Pancreas (tissue), 10 donors: ENCODE results near the gene BMPR1B. TPM values are rescaled to one million over a fixed set of nuclear protein-coding genes. Genes with fewer than 3 reads are reported as not detected.

ENCODE experiments used
- ATAC-seq, 4 donors: fragments of 200-7000 bp; cut with Tn5 transposase; one replicate each; pipeline versions ENCODE4 v1.8.0 to v1.9.1; 2020; ENCODE audit warnings: mild to moderate bottlenecking in 4 of 4, moderate library complexity in 4 of 4
- DNase-seq, 6 donors: peaks; one replicate each; pipeline ENCODE4 v3.0.0-alpha.2; 2020
- FAIRE-seq: peaks from 2 replicates; lab custom pipeline; 2012; peaks lifted over from hg19 to GRCh38; lab: Jason Lieb, UNC
- H3K27ac ChIP-seq, 4 donors: fragments of 200-600 bp; sonication (generic); 1 replicate in 3 of 4; 2 replicates in 1 of 4; pipeline versions ENCODE4 v1.5.0 to v1.8.0; 2020
- H3K27me3 ChIP-seq, 4 donors: fragments of 200-600 bp; one replicate each; pipeline ENCODE4 v1.8.0; 2021
- H3K36me3 ChIP-seq, 3 donors: fragments of 200-600 bp; sonication (generic) in 1 of 3; one replicate each; pipeline versions ENCODE4 v1.5.0 to v1.8.0; 2020 to 2021
- H3K4me1 ChIP-seq, 3 donors: fragments of 200-600 bp; one replicate each; pipeline ENCODE4 v1.8.0; 2021
- H3K4me3 ChIP-seq, 4 donors: fragments of 200-600 bp; sonication (generic) in 2 of 4; one replicate each; pipeline versions ENCODE4 v1.5.0 to v1.8.0; 2020 to 2021
- H3K9me3 ChIP-seq, 4 donors: fragments of 200-600 bp; one replicate each; pipeline ENCODE4 v1.8.0; 2021
- WGBS, 2 donors: extraction: QIAGEN DNeasy Blood & Tissue Kit; methylation state at CpG; one replicate each; pipeline ENCODE4 v1.1.7; 2013; 5-methylcytosine and 5-hydroxymethylcytosine counted together
- intact Hi-C, 3 donors: fragments of 100-400 bp; cut with DNase I; formaldehyde crosslinking; loops; one replicate each; pipeline versions ENCODE4 v1.11.1 to v1.14.2; 2022
- polyA plus RNA-seq, 2 donors: library from polyadenylated mRNA; stranded (reverse); fragments of 200-250 nt; gene quantifications; one replicate each; pipeline ENCODE4 v1.2.3, GENCODE V29; 2013
- total RNA-seq, 6 donors: library from RNA; stranded (reverse); fragmentation: NEBNext Ultra II Directional in 4 of 6; extraction: Animal tissue kit (Norgen Biotek cat#: 25700) in 4 of 6; gene quantifications; one replicate each; pipeline versions ENCODE4 v1.2.1 to v1.2.4, GENCODE V29; 2021 to 2023
- TF ChIP-seq, protein P1 (sequence below), 4 donors: fragments of 200-600 bp; sonication (generic) in 3 of 4; IDR thresholded peaks; one replicate each; pipeline versions ENCODE4 v1.5.0 to v1.8.0; 2021; ENCODE audit warnings: antibody characterized with exemption in 4 of 4
- donor health status: healthy with polysubstance abuse.
- donor health status: DM: no; HTN: no; CAD: no; lungs with moderate emphysema.
- donor health status: DM: no; HTN: no; CAD: no.
- donor health status: control.
- donor health status: control.
- donor health status: Bipolar disorder and iron deficiency.
- donor health status: DM: yes; HTN: yes; CAD: no.
- donor health status: DM: no; HTN: no; CAD: no.
- donor health status: DM: no; HTN: no; CAD: no.
- donor health status: DM: yes; HTN: yes; CAD: no.

The BMPR1B gene
- total and polyA plus RNA-seq, 8 donors = 0.46 to 3.7 (median 1.6) TPM

GRCh38 chr4:94947681-94948108, 189.9 kb downstream of the BMPR1B start:
- TF ChIP-seq, protein P1, sequence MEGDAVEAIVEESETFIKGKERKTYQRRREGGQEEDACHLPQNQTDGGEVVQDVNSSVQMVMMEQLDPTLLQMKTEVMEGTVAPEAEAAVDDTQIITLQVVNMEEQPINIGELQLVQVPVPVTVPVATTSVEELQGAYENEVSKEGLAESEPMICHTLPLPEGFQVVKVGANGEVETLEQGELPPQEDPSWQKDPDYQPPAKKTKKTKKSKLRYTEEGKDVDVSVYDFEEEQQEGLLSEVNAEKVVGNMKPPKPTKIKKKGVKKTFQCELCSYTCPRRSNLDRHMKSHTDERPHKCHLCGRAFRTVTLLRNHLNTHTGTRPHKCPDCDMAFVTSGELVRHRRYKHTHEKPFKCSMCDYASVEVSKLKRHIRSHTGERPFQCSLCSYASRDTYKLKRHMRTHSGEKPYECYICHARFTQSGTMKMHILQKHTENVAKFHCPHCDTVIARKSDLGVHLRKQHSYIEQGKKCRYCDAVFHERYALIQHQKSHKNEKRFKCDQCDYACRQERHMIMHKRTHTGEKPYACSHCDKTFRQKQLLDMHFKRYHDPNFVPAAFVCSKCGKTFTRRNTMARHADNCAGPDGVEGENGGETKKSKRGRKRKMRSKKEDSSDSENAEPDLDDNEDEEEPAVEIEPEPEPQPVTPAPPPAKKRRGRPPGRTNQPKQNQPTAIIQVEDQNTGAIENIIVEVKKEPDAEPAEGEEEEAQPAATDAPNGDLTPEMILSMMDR (IDR thresholded peaks at IDR 0.05) = no peak
- H3K27me3 ChIP-seq = no peaks in the 10 kb centered on the region
- ATAC-seq = no peak
- FAIRE-seq = no peak
- no peaks in the 10 kb centered on the region for H3K4me1 ChIP-seq
- H3K36me3 ChIP-seq = no peaks in the 10 kb centered on the region
- H3K9me3 ChIP-seq = no peaks in the 10 kb centered on the region
- no peak for DNase-seq
- H3K4me3 ChIP-seq = no peak overlapping the region
- intact Hi-C loops = no loop called here
- H3K27ac ChIP-seq = no peak overlapping the region
- 55 to 59% methylated on average over 4 of the region's 4 CpGs for WGBS, 2 donors

DNA sequence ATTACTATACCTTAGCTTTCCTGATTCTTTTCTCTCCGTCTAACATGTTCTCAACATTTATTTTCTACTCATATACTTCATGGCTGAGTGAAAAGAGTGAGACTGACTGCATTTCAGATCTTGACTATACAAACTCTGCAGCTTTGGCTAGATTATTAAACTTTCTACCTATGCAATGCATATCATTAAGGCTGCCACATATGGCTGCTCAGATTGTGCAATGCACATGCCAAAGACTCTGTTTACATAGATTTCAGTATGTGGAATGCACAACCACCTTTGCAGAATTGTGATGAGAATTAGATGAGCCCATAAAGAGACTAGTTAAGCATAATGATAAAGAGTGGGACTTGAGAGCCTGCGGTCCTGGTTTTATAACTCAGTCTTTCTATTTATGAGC, 196.5 kb downstream of the BMPR1B start:
- TF ChIP-seq, protein P1 (IDR thresholded peaks at IDR 0.05) = no peak
- Histone ChIP-seq H3K36me3 (no peaks in the 10 kb centered on the region), H3K27ac (no peak overlapping the region), H3K27me3 (no peaks in the 10 kb centered on the region), H3K4me3 (no peak overlapping the region), H3K9me3 (no peaks in the 10 kb centered on the region), H3K4me1 (no peaks in the 10 kb centered on the region)
- no peak for DNase-seq
- FAIRE-seq = no peak
- no peak for ATAC-seq
- WGBS, 2 donors = 78 to 92% methylated on average over 2 of the region's 2 CpGs
- intact Hi-C loops = no loop called here

- no peaks in the 10 kb centered on the region for H3K9me3 ChIP-seq
- no peaks in the 10 kb centered on the region for H3K36me3 ChIP-seq
- H3K27ac ChIP-seq = no peak overlapping the region
- ATAC-seq (no peak), FAIRE-seq (no peak), DNase-seq (no peak)
- TF ChIP-seq, protein P1 (IDR thresholded peaks at IDR 0.05) = no peak
- intact Hi-C loops = no loop called here
- no peak overlapping the region for H3K4me3 ChIP-seq
- 57 to 61% methylated on average over 3 of the region's 3 CpGs for WGBS, 2 donors
- peaks cover 0 to 3% (median 0%) of the 10 kb centered on the region in 3 donors for H3K4me1 ChIP-seq
- no peaks in the 10 kb centered on the region for H3K27me3 ChIP-seq
Observed at GRCh38 chr4:94957030-94957429, 199.3 kb downstream of the BMPR1B start.

DNA sequence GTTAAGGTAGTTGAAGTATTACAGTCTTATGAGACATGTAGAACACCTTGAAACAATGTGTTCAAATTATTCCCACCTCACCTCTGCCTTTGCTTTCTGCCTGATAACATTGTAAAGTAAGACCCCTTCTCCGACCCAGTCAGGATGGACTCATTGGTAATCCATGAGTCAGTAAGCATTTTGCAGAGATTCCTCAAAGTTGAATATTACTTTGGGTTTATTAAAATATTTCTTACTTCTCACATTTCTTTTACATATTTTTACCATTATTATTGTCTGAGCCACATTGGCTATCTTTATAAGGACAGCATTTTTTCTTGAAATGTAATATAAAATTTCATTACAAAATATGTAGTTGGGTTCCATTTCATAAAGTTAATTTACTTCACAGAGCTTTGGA, 201.6 kb downstream of the BMPR1B start:
- TF ChIP-seq, protein P1 (IDR thresholded peaks at IDR 0.05) = no peak
- H3K36me3 ChIP-seq = no peaks in the 10 kb centered on the region
- no peaks in the 10 kb centered on the region for H3K27me3 ChIP-seq
- H3K4me3 ChIP-seq = no peak overlapping the region
- no peaks in the 10 kb centered on the region for H3K9me3 ChIP-seq
- no peak for ATAC-seq
- intact Hi-C loops = no loop called here
- H3K4me1 ChIP-seq = peaks cover 0 to 3% (median 0%) of the 10 kb centered on the region in 3 donors
- no peak for DNase-seq
- 88 to 93% methylated on average over 1 of the region's 1 CpG for WGBS, 2 donors
- H3K27ac ChIP-seq = no peak overlapping the region
- FAIRE-seq = no peak

- FAIRE-seq (no peak), ATAC-seq (no peak), DNase-seq (no peak)
- 75 to 79% methylated on average over 1 of the region's 1 CpG for WGBS, 2 donors
- intact Hi-C loops = no loop called here
- Histone ChIP-seq H3K36me3 (no peaks in the 10 kb centered on the region), H3K4me3 (no peak overlapping the region), H3K9me3 (no peaks in the 10 kb centered on the region), H3K4me1 (peaks cover 0 to 3% (median 0%) of the 10 kb centered on the region in 3 donors), H3K27ac (no peak overlapping the region), H3K27me3 (no peaks in the 10 kb centered on the region)
- TF ChIP-seq, protein P1 (IDR thresholded peaks at IDR 0.05) = no peak
Observed at GRCh38 chr4:94960708-94961107, 203.0 kb downstream of the BMPR1B start.
